ENCODE results near the gene GALNT4.

GALNT4 gene

GRCh38 chr12:89524541-89525304, at the start of gene GALNT4:
Gene GALNT4, minus strand, starts transcription at chr12:89524796. Its CDS starts 247 bp downstream, at chr12:89524549.
- H3K36me3 ChIP-seq (ENCODE audit: control insufficient read depth in 2 of 2, insufficient read depth in 2 of 2, low read length in 2 of 2), result no peaks in the 10 kb centered on the region
- H3K4me1 ChIP-seq (ENCODE audit: control insufficient read depth, insufficient read depth, low read length), result peaks cover 10% of the 10 kb centered on the region
- peak within 1 kb of the TSS; percentile 82 to 88 for H3K9ac ChIP-seq (ENCODE audit: low read length in 2 of 2)
- H3K27ac ChIP-seq (ENCODE audit: low read length), result peak within 1 kb of the TSS; percentile 83
- H3K9me3 ChIP-seq (ENCODE audit: control insufficient read depth in 2 of 2, low read length in 2 of 2), result no peaks in the 10 kb centered on the region
- peak within 1 kb of the TSS; percentile 70 to 98 for H3K4me3 ChIP-seq (ENCODE audit: low read length in 2 of 2)
- H3K27me3 ChIP-seq (ENCODE audit: control insufficient read depth in 1 of 2, insufficient read depth in 2 of 2, low read length in 2 of 2), result no peaks in the 10 kb centered on the region

GRCh38 chr12:89573051-89573810, 48.6 kb upstream of the GALNT4 start:
- Histone ChIP-seq H3K9me3 (ENCODE audit: control insufficient read depth in 2 of 2, low read length in 2 of 2) (no peaks in the 10 kb centered on the region), H3K27me3 (ENCODE audit: control insufficient read depth in 1 of 2, insufficient read depth in 2 of 2, low read length in 2 of 2) (no peaks in the 10 kb centered on the region), H3K4me3 (ENCODE audit: low read length in 2 of 2) (no peak overlapping the region), H3K36me3 (ENCODE audit: control insufficient read depth in 2 of 2, insufficient read depth in 2 of 2, low read length in 2 of 2) (no peaks in the 10 kb centered on the region), H3K9ac (ENCODE audit: low read length in 2 of 2) (no peak overlapping the region), H3K4me1 (ENCODE audit: control insufficient read depth, insufficient read depth, low read length) (no peaks in the 10 kb centered on the region), H3K27ac (ENCODE audit: low read length) (no peak overlapping the region)

GRCh38 chr12:89571491-89572195, 47.0 kb upstream of the GALNT4 start:
- no peak overlapping the region for H3K4me3 ChIP-seq (ENCODE audit: low read length in 2 of 2)
- H3K36me3 ChIP-seq (ENCODE audit: control insufficient read depth in 2 of 2, insufficient read depth in 2 of 2, low read length in 2 of 2), result no peaks in the 10 kb centered on the region
- no peaks in the 10 kb centered on the region for H3K4me1 ChIP-seq (ENCODE audit: control insufficient read depth, insufficient read depth, low read length)
- H3K27me3 ChIP-seq (ENCODE audit: control insufficient read depth in 1 of 2, insufficient read depth in 2 of 2, low read length in 2 of 2), result no peaks in the 10 kb centered on the region
- no peaks in the 10 kb centered on the region for H3K9me3 ChIP-seq (ENCODE audit: control insufficient read depth in 2 of 2, low read length in 2 of 2)
- H3K27ac ChIP-seq (ENCODE audit: low read length), result no peak overlapping the region
- no peak overlapping the region for H3K9ac ChIP-seq (ENCODE audit: low read length in 2 of 2)

- Histone ChIP-seq H3K9me3 (ENCODE audit: control insufficient read depth in 2 of 2, low read length in 2 of 2) (no peaks in the 10 kb centered on the region), H3K27me3 (ENCODE audit: control insufficient read depth in 1 of 2, insufficient read depth in 2 of 2, low read length in 2 of 2) (no peaks in the 10 kb centered on the region), H3K36me3 (ENCODE audit: control insufficient read depth in 2 of 2, insufficient read depth in 2 of 2, low read length in 2 of 2) (no peaks in the 10 kb centered on the region), H3K4me1 (ENCODE audit: control insufficient read depth, insufficient read depth, low read length) (no peaks in the 10 kb centered on the region), H3K9ac (ENCODE audit: low read length in 2 of 2) (no peak overlapping the region), H3K4me3 (ENCODE audit: low read length in 2 of 2) (no peak overlapping the region), H3K27ac (ENCODE audit: low read length) (no peak overlapping the region)
Observed at GRCh38 chr12:89568484-89568883, 43.9 kb upstream of the GALNT4 start.

GRCh38 chr12:89567691-89568239, 43.2 kb upstream of the GALNT4 start:
- H3K36me3 ChIP-seq (ENCODE audit: control insufficient read depth in 2 of 2, insufficient read depth in 2 of 2, low read length in 2 of 2), result no peaks in the 10 kb centered on the region
- no peak overlapping the region for H3K4me3 ChIP-seq (ENCODE audit: low read length in 2 of 2)
- no peaks in the 10 kb centered on the region for H3K9me3 ChIP-seq (ENCODE audit: control insufficient read depth in 2 of 2, low read length in 2 of 2)
- no peaks in the 10 kb centered on the region for H3K4me1 ChIP-seq (ENCODE audit: control insufficient read depth, insufficient read depth, low read length)
- no peaks in the 10 kb centered on the region for H3K27me3 ChIP-seq (ENCODE audit: control insufficient read depth in 1 of 2, insufficient read depth in 2 of 2, low read length in 2 of 2)
- no peak overlapping the region for H3K27ac ChIP-seq (ENCODE audit: low read length)
- H3K9ac ChIP-seq (ENCODE audit: low read length in 2 of 2), result no peak overlapping the region

- Histone ChIP-seq H3K9me3 (ENCODE audit: control insufficient read depth in 2 of 2, low read length in 2 of 2) (no peaks in the 10 kb centered on the region), H3K9ac (ENCODE audit: low read length in 2 of 2) (no peak overlapping the region), H3K27me3 (ENCODE audit: control insufficient read depth in 1 of 2, insufficient read depth in 2 of 2, low read length in 2 of 2) (no peaks in the 10 kb centered on the region), H3K36me3 (ENCODE audit: control insufficient read depth in 2 of 2, insufficient read depth in 2 of 2, low read length in 2 of 2) (no peaks in the 10 kb centered on the region), H3K4me1 (ENCODE audit: control insufficient read depth, insufficient read depth, low read length) (no peaks in the 10 kb centered on the region), H3K4me3 (ENCODE audit: low read length in 2 of 2) (no peak overlapping the region), H3K27ac (ENCODE audit: low read length) (no peak overlapping the region)
Observed at GRCh38 chr12:89566615-89567014, 42.0 kb upstream of the GALNT4 start.

- Histone ChIP-seq H3K27me3 (ENCODE audit: control insufficient read depth in 1 of 2, insufficient read depth in 2 of 2, low read length in 2 of 2) (no peaks in the 10 kb centered on the region), H3K36me3 (ENCODE audit: control insufficient read depth in 2 of 2, insufficient read depth in 2 of 2, low read length in 2 of 2) (no peaks in the 10 kb centered on the region), H3K4me1 (ENCODE audit: control insufficient read depth, insufficient read depth, low read length) (no peaks in the 10 kb centered on the region), H3K27ac (ENCODE audit: low read length) (no peak overlapping the region), H3K4me3 (ENCODE audit: low read length in 2 of 2) (no peak overlapping the region), H3K9me3 (ENCODE audit: control insufficient read depth in 2 of 2, low read length in 2 of 2) (no peaks in the 10 kb centered on the region), H3K9ac (ENCODE audit: low read length in 2 of 2) (no peak overlapping the region)
Observed at GRCh38 chr12:89565002-89565401, 40.4 kb upstream of the GALNT4 start.

- no peaks in the 10 kb centered on the region for H3K9me3 ChIP-seq (ENCODE audit: control insufficient read depth in 2 of 2, low read length in 2 of 2)
Observed at GRCh38 chr12:89559753-89560152, 35.2 kb upstream of the GALNT4 start.

GRCh38 chr12:89556976-89557375, 32.4 kb upstream of the GALNT4 start:
- H3K9ac ChIP-seq (ENCODE audit: low read length in 2 of 2), result no peak overlapping the region
- H3K36me3 ChIP-seq (ENCODE audit: control insufficient read depth in 2 of 2, insufficient read depth in 2 of 2, low read length in 2 of 2), result no peaks in the 10 kb centered on the region
- H3K27me3 ChIP-seq (ENCODE audit: control insufficient read depth in 1 of 2, insufficient read depth in 2 of 2, low read length in 2 of 2), result no peaks in the 10 kb centered on the region
- no peak overlapping the region for H3K4me3 ChIP-seq (ENCODE audit: low read length in 2 of 2)
- no peaks in the 10 kb centered on the region for H3K4me1 ChIP-seq (ENCODE audit: control insufficient read depth, insufficient read depth, low read length)
- no peak overlapping the region for H3K27ac ChIP-seq (ENCODE audit: low read length)
- no peaks in the 10 kb centered on the region for H3K9me3 ChIP-seq (ENCODE audit: control insufficient read depth in 2 of 2, low read length in 2 of 2)

More at GRCh38 chr12:89559753-89560152, 35.2 kb upstream of the GALNT4 start:
- Histone ChIP-seq H3K36me3 (ENCODE audit: control insufficient read depth in 2 of 2, insufficient read depth in 2 of 2, low read length in 2 of 2) (no peaks in the 10 kb centered on the region), H3K4me3 (ENCODE audit: low read length in 2 of 2) (no peak overlapping the region), H3K27me3 (ENCODE audit: control insufficient read depth in 1 of 2, insufficient read depth in 2 of 2, low read length in 2 of 2) (no peaks in the 10 kb centered on the region), H3K27ac (ENCODE audit: low read length) (no peak overlapping the region), H3K4me1 (ENCODE audit: control insufficient read depth, insufficient read depth, low read length) (no peaks in the 10 kb centered on the region), H3K9ac (ENCODE audit: low read length in 2 of 2) (no peak overlapping the region)

GRCh38 chr12:89552376-89552775, 27.8 kb upstream of the GALNT4 start:
- Histone ChIP-seq H3K4me1 (ENCODE audit: control insufficient read depth, insufficient read depth, low read length) (no peaks in the 10 kb centered on the region), H3K9me3 (ENCODE audit: control insufficient read depth in 2 of 2, low read length in 2 of 2) (no peaks in the 10 kb centered on the region), H3K4me3 (ENCODE audit: low read length in 2 of 2) (no peak overlapping the region), H3K36me3 (ENCODE audit: control insufficient read depth in 2 of 2, insufficient read depth in 2 of 2, low read length in 2 of 2) (no peaks in the 10 kb centered on the region), H3K27me3 (ENCODE audit: control insufficient read depth in 1 of 2, insufficient read depth in 2 of 2, low read length in 2 of 2) (no peaks in the 10 kb centered on the region), H3K9ac (ENCODE audit: low read length in 2 of 2) (no peak overlapping the region), H3K27ac (ENCODE audit: low read length) (no peak overlapping the region)
